ENCODE results near the gene CCNY.

- TF ChIP-seq CTCF (IDR thresholded peaks at IDR 0.05) (no peak), POLR2A (IDR thresholded peaks at IDR 0.05) (no peak)
These were observed 29.5 kb upstream of the CCNY start for GRCh38 chr10:35306852-35307251.

Data from lower leg skin (tissue), 3 donors.